ENCODE data around the gene FRRS1. TPM values are rescaled to one million over a fixed set of nuclear protein-coding genes. Genes with fewer than 3 reads are reported as not detected.
"Not testable (repeated sequence)": the region's sequence is repeated elsewhere in the genome, so short reads cannot be mapped to it uniquely, and the experiment has no call there.

Gene FRRS1
- total RNA-seq, 1 donor from 2014 or later = 4.3 TPM

GRCh38 chr1:99806882-99807281 is 40.4 kb upstream of the FRRS1 start:
- peaks cover 4% of the 10 kb centered on the region for H3K4me1 Mint-ChIP-seq (ENCODE audit: unreplicated experiment)
- no peaks in the 10 kb centered on the region for H3K9me3 Mint-ChIP-seq (ENCODE audit: unreplicated experiment)
- no peak overlapping the region for H3K4me3 Mint-ChIP-seq (ENCODE audit: unreplicated experiment)
- no peak for DNase-seq (ENCODE audit: extremely low spot score, unreplicated experiment)
- H3K36me3 Mint-ChIP-seq (ENCODE audit: unreplicated experiment) = no peaks in the 10 kb centered on the region
- H3K27ac Mint-ChIP-seq (ENCODE audit: unreplicated experiment) = no peak overlapping the region
- TF ChIP-seq CTCF (IDR thresholded peaks at IDR 0.05) = no peak
- H3K27me3 Mint-ChIP-seq (ENCODE audit: unreplicated experiment) = peaks cover 18% of the 10 kb centered on the region

GRCh38 chr1:99801584-99801983 is 35.1 kb upstream of the FRRS1 start:
- no peak for TF ChIP-seq CTCF (IDR thresholded peaks at IDR 0.05)
- Mint-ChIP-seq H3K27ac (ENCODE audit: unreplicated experiment) (no peak overlapping the region), H3K27me3 (ENCODE audit: unreplicated experiment) (peaks cover 33% of the 10 kb centered on the region), H3K4me3 (ENCODE audit: unreplicated experiment) (no peak overlapping the region), H3K9me3 (ENCODE audit: unreplicated experiment) (no peaks in the 10 kb centered on the region), H3K36me3 (ENCODE audit: unreplicated experiment) (no peaks in the 10 kb centered on the region), H3K4me1 (ENCODE audit: unreplicated experiment) (no peaks in the 10 kb centered on the region)
- no peak for DNase-seq (ENCODE audit: extremely low spot score, unreplicated experiment)

DNA sequence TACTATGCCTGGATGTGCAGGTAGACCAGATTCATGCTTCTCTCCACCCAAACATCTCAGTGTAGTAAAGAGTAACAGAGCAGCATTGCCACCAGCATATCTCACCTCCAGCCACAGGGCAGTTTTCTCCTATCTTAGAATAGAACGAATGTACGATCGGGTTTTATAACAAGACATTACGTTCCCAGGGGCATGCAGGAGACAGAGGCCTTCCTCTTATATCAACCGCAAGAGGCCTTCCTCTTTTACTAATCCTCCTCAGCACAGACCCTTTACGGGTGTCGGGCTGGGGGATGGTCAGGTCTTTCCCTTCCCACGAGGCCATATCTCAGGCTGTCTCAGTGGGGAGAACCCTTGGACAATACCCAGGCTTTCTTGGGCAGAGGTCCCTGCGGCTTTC is 27.4 kb upstream of the FRRS1 start:
- peaks cover 50% of the 10 kb centered on the region for H3K27me3 Mint-ChIP-seq (ENCODE audit: unreplicated experiment)
- not testable (repeated sequence) for H3K4me3 Mint-ChIP-seq (ENCODE audit: unreplicated experiment); DNase-seq (ENCODE audit: extremely low spot score, unreplicated experiment); H3K4me1 Mint-ChIP-seq (ENCODE audit: unreplicated experiment); H3K36me3 Mint-ChIP-seq (ENCODE audit: unreplicated experiment); H3K9me3 Mint-ChIP-seq (ENCODE audit: unreplicated experiment); H3K27ac Mint-ChIP-seq (ENCODE audit: unreplicated experiment)

- H3K4me1 Mint-ChIP-seq (ENCODE audit: unreplicated experiment) = no peaks in the 10 kb centered on the region
- H3K9me3 Mint-ChIP-seq (ENCODE audit: unreplicated experiment) = no peaks in the 10 kb centered on the region
- TF ChIP-seq CTCF (IDR thresholded peaks at IDR 0.05) = no peak
- no peaks in the 10 kb centered on the region for H3K36me3 Mint-ChIP-seq (ENCODE audit: unreplicated experiment)
- DNase-seq (ENCODE audit: extremely low spot score, unreplicated experiment) = no peak
- H3K4me3 Mint-ChIP-seq (ENCODE audit: unreplicated experiment) = no peak overlapping the region
- no peak overlapping the region for H3K27ac Mint-ChIP-seq (ENCODE audit: unreplicated experiment)
- peaks cover 29% of the 10 kb centered on the region for H3K27me3 Mint-ChIP-seq (ENCODE audit: unreplicated experiment)
Observed at GRCh38 chr1:99789715-99790114, 23.3 kb upstream of the FRRS1 start.

DNA sequence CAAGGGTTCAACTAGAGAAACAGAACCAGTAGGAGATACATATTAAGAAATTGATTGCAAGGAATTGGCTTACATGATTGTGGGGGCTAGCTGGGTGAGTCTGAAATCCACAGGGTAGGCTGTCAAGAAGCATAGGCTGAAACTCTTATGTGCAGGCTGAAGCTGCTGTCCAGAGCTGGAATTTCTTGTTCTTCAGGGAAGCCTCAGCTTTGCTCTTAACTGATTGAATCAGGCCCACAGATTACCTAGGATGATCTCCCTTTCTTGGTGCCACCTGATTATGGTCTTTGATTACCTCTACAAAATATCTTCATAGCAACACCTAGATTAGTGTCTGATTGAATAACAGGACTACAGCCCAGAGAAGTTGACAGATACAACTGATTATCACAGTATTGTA is 22.5 kb upstream of the FRRS1 start:
- no peak overlapping the region for H3K27ac Mint-ChIP-seq (ENCODE audit: unreplicated experiment)
- H3K36me3 Mint-ChIP-seq (ENCODE audit: unreplicated experiment) = no peaks in the 10 kb centered on the region

More for the DNA sequence above, 22.5 kb upstream of the FRRS1 start:
- peaks cover 30% of the 10 kb centered on the region for H3K27me3 Mint-ChIP-seq (ENCODE audit: unreplicated experiment)
- no peaks in the 10 kb centered on the region for H3K4me1 Mint-ChIP-seq (ENCODE audit: unreplicated experiment)
- no peak for TF ChIP-seq CTCF (IDR thresholded peaks at IDR 0.05)
- no peaks in the 10 kb centered on the region for H3K9me3 Mint-ChIP-seq (ENCODE audit: unreplicated experiment)
- no peak overlapping the region for H3K4me3 Mint-ChIP-seq (ENCODE audit: unreplicated experiment)
- DNase-seq (ENCODE audit: extremely low spot score, unreplicated experiment) = no peak
